Lower leg skin (tissue), 4 donors: ENCODE data around the gene CIAO3. TPM values are rescaled to one million over a fixed set of nuclear protein-coding genes. Genes with fewer than 3 reads are reported as not detected.
A peak's percentile ranks its signal among the peaks of the same experiment; 100 is the strongest.

Source experiments
- DNase-seq, 2 donors: peaks; one replicate each; pipeline ENCODE4 v3.0.0-alpha.2; 2019; ENCODE audit warnings: low spot score in 2 of 2
- H3K4me3 ChIP-seq: fragments of 200-600 bp; sonication (generic); 2 replicates; pipeline ENCODE4 v1.5.1; 2017; ENCODE audit warnings: mild to moderate bottlenecking, low read depth; ENCODE audit not compliant: poor library complexity, severe bottlenecking
- POLR2A ChIP-seq, 2 donors: fragments of 450-650 bp; IDR thresholded peaks; one replicate each; pipeline ENCODE4 v1.6.1; 2016 to 2017; ENCODE audit warnings: antibody characterized with exemption in 2 of 2, mild to moderate bottlenecking in 1 of 2, moderate library complexity in 1 of 2
- WGBS, 2 donors: methylation state at CpG; one replicate each; pipeline ENCODE4 v1.1.5; 2018; 5-methylcytosine and 5-hydroxymethylcytosine counted together
- intact Hi-C: fragments of 100-400 bp; cut with DNase I; formaldehyde crosslinking; loops from one replicate; pipeline ENCODE4 v1.15.0; 2023; ENCODE audit warnings: low total_unique reads
- total RNA-seq, 4 donors: library from RNA; depleted of rRNA; stranded (reverse); fragments of >200 nt; gene quantifications; one replicate each; pipeline ENCODE4 v1.1.0, GENCODE V29; 2016
- TF ChIP-seq, protein P1 (sequence below), 3 donors: fragments of 450-650 bp; IDR thresholded peaks; one replicate each; pipeline ENCODE4 v1.5.1; 2016; ENCODE audit warnings: antibody characterized with exemption in 3 of 3, mild to moderate bottlenecking in 3 of 3, moderate library complexity in 2 of 3

CIAO3 gene
- total RNA-seq, 4 donors from 2014 or later, result 34.7 to 75.8 (median 42.2) TPM

DNA sequence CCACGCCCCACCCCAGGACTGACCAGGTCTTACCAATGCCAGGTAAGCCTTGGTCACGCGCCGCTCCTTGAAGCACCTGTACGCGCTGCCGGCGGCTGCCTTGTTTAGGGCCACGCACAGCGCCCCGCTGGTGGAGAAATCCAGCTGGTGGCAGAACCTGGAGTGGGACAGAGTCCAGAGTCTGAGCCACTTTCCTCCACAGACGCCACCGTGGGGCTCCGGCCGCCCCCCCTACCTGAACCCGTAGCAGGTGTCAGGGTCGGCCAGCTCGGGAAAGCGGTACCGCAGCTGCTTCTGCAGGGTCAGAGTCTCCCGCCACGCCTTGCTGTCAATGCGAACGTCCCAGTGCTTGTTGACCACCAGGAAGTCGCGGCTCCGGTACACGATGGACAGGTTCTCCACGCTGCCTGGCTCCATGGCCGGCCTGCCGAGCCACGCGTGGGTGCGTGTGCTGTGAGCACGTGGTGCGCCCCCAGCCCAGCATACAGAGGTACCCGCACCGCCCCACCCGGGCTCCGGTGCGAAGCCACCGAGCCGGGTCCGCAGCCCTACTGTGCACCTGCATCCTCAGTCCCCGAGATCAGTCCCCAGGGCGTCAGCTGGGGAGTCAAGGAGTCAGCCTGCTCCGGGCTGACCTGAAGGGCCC is 46.6 kb upstream of the CIAO3 start:
- TF ChIP-seq, protein P1, sequence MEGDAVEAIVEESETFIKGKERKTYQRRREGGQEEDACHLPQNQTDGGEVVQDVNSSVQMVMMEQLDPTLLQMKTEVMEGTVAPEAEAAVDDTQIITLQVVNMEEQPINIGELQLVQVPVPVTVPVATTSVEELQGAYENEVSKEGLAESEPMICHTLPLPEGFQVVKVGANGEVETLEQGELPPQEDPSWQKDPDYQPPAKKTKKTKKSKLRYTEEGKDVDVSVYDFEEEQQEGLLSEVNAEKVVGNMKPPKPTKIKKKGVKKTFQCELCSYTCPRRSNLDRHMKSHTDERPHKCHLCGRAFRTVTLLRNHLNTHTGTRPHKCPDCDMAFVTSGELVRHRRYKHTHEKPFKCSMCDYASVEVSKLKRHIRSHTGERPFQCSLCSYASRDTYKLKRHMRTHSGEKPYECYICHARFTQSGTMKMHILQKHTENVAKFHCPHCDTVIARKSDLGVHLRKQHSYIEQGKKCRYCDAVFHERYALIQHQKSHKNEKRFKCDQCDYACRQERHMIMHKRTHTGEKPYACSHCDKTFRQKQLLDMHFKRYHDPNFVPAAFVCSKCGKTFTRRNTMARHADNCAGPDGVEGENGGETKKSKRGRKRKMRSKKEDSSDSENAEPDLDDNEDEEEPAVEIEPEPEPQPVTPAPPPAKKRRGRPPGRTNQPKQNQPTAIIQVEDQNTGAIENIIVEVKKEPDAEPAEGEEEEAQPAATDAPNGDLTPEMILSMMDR (IDR thresholded peaks at IDR 0.05), result no peak
- no peak for TF ChIP-seq POLR2A (IDR thresholded peaks at IDR 0.05)
- intact Hi-C loops, result no loop called here
- no peak for DNase-seq
- 45 to 51% methylated on average over 31 to 32 of the region's 47 CpGs for WGBS, 2 donors
- H3K4me3 ChIP-seq, result peak overlapping the region; percentile 91

DNA sequence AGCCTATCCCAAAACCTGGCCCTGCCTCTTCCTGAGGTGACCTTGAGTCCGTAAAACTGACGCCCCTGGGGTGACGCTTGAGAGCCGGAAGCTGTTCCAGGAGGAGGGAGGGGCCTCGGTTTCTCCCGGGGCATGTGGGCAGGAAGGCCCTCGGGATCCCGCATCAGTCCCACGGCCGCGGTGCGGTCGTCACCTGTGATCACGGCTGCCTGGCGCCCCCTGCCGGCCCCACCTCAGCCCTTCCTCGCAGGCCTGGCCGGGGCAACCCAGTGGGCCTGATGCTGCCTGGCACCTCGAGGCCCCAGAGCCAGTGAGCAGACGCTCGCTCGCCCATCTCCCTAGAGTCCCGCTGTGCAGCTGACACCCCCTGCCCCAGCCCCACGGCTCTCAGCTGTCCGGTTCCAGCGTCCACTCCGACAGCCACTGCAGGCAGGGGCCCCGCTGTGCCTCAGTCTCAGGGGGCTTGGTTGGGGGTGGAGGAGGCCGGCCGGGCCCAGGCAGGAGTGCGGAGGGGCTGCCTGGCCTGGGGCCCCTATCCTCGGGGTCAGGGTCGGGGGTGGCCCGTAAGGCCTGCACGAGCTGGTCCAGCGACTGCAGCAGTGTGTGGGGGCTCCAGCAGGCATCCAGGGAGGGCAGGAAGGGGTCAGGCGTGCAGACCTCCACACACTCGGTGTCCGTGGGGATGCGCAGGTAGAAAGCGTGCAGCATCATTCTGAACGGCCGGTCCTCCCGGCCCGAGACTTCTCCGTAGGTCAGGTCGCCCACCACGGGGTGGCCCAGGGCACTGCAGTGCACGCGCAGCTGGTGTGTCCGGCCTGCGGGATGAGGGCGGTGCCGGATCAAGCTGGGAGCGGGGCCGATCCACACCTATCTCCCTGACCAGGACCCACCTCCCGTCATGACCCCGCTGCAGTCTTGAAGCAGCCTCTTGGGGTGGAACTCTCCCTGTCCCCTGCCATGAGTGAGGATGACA is 45.1 kb upstream of the CIAO3 start:
- intact Hi-C loops, result no loop called here
- TF ChIP-seq, protein P1 (IDR thresholded peaks at IDR 0.05), result no peak
- TF ChIP-seq POLR2A (IDR thresholded peaks at IDR 0.05), result no peak
- 67 to 68% methylated on average over 32 to 43 of the region's 58 CpGs for WGBS, 2 donors
- peak; percentile 42 to 93 for DNase-seq
- H3K4me3 ChIP-seq, result no peak overlapping the region

DNA sequence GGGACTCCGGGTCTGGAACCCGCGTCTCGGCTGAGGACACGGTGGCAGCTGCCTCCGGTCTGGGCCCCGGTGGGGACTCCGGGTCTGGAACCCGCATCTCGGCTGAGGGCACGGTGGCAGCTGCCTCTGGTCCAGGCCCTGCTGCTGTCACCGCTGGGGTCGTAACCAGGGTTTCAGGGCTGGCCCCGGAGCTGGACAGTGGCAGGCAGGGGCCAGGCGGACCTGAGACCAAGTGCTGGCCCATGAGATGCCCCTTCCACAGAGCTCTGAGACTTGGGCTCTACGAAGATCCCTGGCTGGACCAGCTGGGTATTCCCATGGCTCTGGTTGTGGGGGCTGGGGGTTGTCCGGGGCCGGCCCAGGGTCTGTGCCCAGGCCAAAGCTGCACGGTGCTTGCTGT is 43.6 kb upstream of the CIAO3 start:
- H3K4me3 ChIP-seq, result no peak overlapping the region
- DNase-seq, result no peak
- WGBS, 2 donors, result 85 to 86% methylated on average over 14 to 15 of the region's 19 CpGs
- TF ChIP-seq, protein P1 (IDR thresholded peaks at IDR 0.05), result no peak
- TF ChIP-seq POLR2A (IDR thresholded peaks at IDR 0.05), result no peak
- intact Hi-C loops, result loop anchor here (5.0 kb wide), 1 partner anchor 72 kb away; no protein-coding TSS in a partner anchor

DNA sequence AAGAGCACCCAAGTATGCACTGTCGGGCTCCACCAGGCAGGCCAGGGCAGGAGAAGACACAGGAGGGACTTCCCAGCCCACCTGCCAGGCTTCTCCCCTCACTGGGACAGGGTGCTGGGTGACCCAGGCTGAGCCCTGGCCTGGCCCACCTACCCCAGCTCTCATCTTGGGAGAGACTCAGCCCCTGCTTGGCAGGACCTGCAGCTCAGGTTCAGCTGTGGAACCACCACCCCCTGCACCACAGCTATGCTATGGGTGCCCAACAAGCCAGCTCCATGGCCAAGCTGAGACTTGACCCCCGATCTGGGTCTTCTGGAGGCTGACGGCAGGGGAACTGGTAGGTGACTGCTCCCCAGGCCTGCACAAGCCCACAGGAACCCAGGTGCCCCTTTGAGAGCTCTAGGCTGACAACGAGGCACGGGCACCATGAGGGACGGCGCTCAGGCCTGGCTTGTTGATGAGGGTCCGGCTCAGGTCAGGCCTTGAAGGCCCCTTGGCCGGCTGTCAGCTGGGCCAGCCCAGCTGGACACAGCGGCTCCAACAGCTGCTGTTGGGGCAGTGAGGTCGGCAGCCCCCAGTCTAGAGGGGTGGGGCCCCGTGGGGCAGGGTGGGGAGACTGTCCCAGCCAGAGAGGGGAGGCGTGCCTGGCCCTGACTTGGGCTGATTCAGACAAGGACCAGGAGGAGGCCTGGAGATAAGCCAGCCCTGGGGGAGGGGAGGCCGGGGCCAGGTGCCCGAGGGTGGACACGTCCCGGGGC is 42.8 kb upstream of the CIAO3 start:
- intact Hi-C loops, result loop anchor here (5.0 kb wide), 1 partner anchor 71 kb away; no protein-coding TSS in a partner anchor
- DNase-seq, result no peak
- WGBS, 2 donors, result 11 to 49% methylated on average over 8 to 17 of the region's 17 CpGs

More for the DNA sequence above, 42.8 kb upstream of the CIAO3 start:
- TF ChIP-seq POLR2A (IDR thresholded peaks at IDR 0.05), result no peak
- TF ChIP-seq, protein P1 (IDR thresholded peaks at IDR 0.05), result no peak
- no peak overlapping the region for H3K4me3 ChIP-seq
